CD4-positive, alpha-beta T cell treated with Interleukin-4 for 4 hours (primary cell): Measurements from ENCODE around the gene GINS2.

Source experiments
- DNase-seq: peaks from one replicate; pipeline ENCODE4 v3.0.0-alpha.2; 2020

The GINS2 gene

GRCh38 chr16:85687651-85688471, 893 bp downstream of the GINS2 start:
- DNase-seq = no peak

GRCh38 chr16:85686912-85687591, 1.7 kb downstream of the GINS2 start:
- no peak for DNase-seq

- DNase-seq = no peak
Measured at GRCh38 chr16:85685251-85685650, 3.5 kb downstream of the GINS2 start.

- no peak for DNase-seq
Measured at GRCh38 chr16:85683363-85683762, 5.4 kb downstream of the GINS2 start.

GRCh38 chr16:85682516-85682915, 6.2 kb downstream of the GINS2 start:
- no peak for DNase-seq

GRCh38 chr16:85681255-85681654, 7.5 kb downstream of the GINS2 start:
- no peak for DNase-seq

- no peak for DNase-seq
Measured at GRCh38 chr16:85680352-85680944, 8.3 kb downstream of the GINS2 start.

- no peak for DNase-seq
Measured at GRCh38 chr16:85679870-85680269, 8.9 kb downstream of the GINS2 start.

- DNase-seq = no peak
Measured at GRCh38 chr16:85678821-85679220, 9.9 kb downstream of the GINS2 start.

- no peak for DNase-seq
Measured at GRCh38 chr16:85678016-85678415, 10.7 kb downstream of the GINS2 start.

GRCh38 chr16:85677383-85677967, 11.3 kb downstream of the GINS2 start:
- DNase-seq = no peak

- DNase-seq = no peak
Measured at GRCh38 chr16:85676466-85676865, 12.3 kb downstream of the GINS2 start.

GRCh38 chr16:85675251-85675874, 13.4 kb downstream of the GINS2 start:
- no peak for DNase-seq

GRCh38 chr16:85674828-85675227, 13.9 kb downstream of the GINS2 start:
- DNase-seq = no peak

- no peak for DNase-seq
Measured at GRCh38 chr16:85674418-85674755, 14.4 kb downstream of the GINS2 start.

- DNase-seq = no peak
Measured at GRCh38 chr16:85673529-85674417, 15.0 kb downstream of the GINS2 start.

- no peak for DNase-seq
Measured at GRCh38 chr16:85670840-85671239, 17.9 kb downstream of the GINS2 start.

GRCh38 chr16:85668676-85669424, 19.9 kb downstream of the GINS2 start:
- no peak for DNase-seq

- no peak for DNase-seq
Measured at GRCh38 chr16:85667841-85668413, 20.8 kb downstream of the GINS2 start.

- no peak for DNase-seq
Measured at GRCh38 chr16:85667261-85667660, 21.5 kb downstream of the GINS2 start.

- no peak for DNase-seq
Measured at GRCh38 chr16:85665929-85666328, 22.8 kb downstream of the GINS2 start.
